VCaP (cell line): Measurements from ENCODE around the gene THAP8.

Source experiments
- H3K27ac ChIP-seq: fragments of 450-650 bp; 2 replicates; pipeline ENCODE4 v1.5.1; 2017
- CTCF ChIP-seq: fragments of 450-650 bp; conservative IDR thresholded peaks from 2 replicates; pipeline ENCODE4 v1.5.1; 2017; ENCODE audit warnings: mild to moderate bottlenecking, moderate library complexity

The THAP8 gene

GRCh38 chr19:36040495-36040894, 13.6 kb downstream of the THAP8 start:
- TF ChIP-seq CTCF: no peak
- no peak overlapping the region for H3K27ac ChIP-seq

GRCh38 chr19:36032251-36033104, 21.6 kb downstream of the THAP8 start, which contains the start of gene CLIP3:
Gene CLIP3, minus strand, starts transcription at chr19:36032873. Its CDS starts 516 bp downstream, at chr19:36032357.
- H3K27ac ChIP-seq: no peak within 1 kb of the TSS
- TF ChIP-seq CTCF: no peak

- TF ChIP-seq CTCF: no peak
- no peak overlapping the region for H3K27ac ChIP-seq
Measured at GRCh38 chr19:36031308-36031707, 22.8 kb downstream of the THAP8 start.

- no peak overlapping the region for H3K27ac ChIP-seq
- no peak for TF ChIP-seq CTCF
Measured at GRCh38 chr19:36030264-36031148, 23.6 kb downstream of the THAP8 start.

- no peak for TF ChIP-seq CTCF
- no peak overlapping the region for H3K27ac ChIP-seq
Measured at GRCh38 chr19:36028313-36029041, 25.6 kb downstream of the THAP8 start.

- no peak overlapping the region for H3K27ac ChIP-seq
- TF ChIP-seq CTCF: no peak
Measured at GRCh38 chr19:36027696-36028095, 26.4 kb downstream of the THAP8 start.
